ENCODE data around the gene ABCC3.

GRCh38 chr17:50739098-50739497 is 104.4 kb downstream of the ABCC3 start:
- TF ChIP-seq CTCF (IDR thresholded peaks at IDR 0.05) = no peak
- TF ChIP-seq POLR2AphosphoS5 (IDR thresholded peaks at IDR 0.05) = no peak
